Fibroblast of skin of scalp (primary cell): ENCODE measurements around the gene GPC6.

Experiments used
- DNase-seq: peaks from one replicate; pipeline ENCODE4 v3.0.0-alpha.2; 2013

The GPC6 gene

DNA sequence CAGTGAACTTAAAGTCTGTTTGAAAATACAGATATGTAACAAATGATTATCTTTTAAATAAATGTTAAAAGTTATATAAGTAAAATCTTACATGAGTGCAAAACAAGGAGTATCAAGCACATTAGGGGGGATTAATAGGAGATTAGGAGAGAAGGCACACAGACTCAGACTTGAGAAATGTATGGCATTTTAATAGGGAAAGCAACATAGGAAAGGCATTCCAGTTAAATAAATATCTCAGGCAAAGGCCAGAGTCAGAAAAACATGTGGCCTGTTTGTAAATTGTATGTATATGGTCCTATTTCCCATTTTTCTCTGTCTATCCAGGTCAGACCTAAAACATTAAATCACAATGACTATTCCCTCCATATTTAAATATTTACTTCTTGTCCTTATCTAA lies 462.7 kb downstream of the GPC6 start:
- peak; percentile 47 for DNase-seq

DNA sequence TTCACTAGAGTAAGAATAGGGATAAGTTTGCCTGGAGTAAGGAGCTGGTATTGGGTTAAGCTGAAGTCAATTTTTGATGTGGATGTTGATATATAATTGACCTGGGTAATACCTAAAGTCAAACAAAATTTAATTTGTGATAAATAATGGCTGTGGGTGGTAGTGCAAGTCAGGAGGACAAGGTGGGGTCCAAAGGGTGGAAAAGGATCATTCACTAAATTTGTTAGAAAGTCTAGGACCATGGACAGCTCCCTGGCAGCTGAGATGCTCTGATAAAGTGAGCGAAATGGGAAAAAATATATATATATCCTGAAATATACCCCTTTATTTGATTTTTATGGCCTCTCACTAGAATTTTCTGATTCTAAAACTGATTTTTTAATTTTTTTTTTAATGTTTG lies 463.5 kb downstream of the GPC6 start:
- peak; percentile 59 for DNase-seq

DNA sequence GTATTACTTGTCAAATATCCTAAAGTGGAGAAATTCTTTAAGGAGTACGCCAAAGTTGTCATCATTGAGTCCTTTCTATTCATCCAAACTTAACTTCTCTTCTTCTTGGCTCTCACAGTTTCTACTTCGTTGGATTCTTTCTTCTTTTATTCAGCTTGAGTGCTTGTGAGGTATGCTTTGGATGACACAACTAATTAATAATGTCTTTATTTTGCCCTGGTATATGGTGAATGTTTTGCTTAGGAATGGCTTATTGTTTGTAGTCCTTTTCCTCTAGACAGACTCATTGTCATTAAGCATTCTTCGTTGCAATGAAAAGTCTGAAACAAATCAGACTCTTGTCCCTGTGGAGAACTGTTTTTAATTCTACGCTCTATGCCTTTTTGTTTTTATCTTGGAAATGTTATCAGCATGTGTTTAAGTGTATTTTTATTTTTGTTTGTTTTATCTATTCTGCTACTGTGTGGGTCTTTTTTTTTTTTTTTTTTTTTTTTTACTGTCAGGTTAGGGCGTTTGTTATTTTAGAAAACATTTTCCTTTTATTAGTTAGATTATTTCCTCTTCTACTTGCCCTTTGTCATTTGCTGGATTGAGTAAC lies 471.5 kb downstream of the GPC6 start:
- no peak for DNase-seq

DNA sequence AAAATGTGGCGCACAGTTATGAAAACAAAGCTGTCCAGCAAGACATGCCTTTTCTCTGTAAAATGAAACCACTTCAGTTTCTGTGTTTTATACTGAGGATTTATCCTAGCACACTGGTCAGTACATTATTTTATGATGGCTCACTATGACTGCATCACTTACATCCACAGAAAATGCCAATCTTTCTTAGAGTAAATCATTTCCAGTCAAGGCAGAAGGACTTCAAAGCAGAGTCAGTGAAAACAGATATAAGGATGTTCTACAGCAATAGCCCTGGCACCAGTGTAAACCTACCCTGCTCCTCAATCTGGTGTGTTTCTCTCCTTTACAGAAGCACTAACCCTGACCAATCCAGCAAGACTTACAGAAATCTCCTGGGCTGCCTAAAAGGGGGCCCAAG lies 473.5 kb downstream of the GPC6 start:
- DNase-seq: peak; percentile 31

DNA sequence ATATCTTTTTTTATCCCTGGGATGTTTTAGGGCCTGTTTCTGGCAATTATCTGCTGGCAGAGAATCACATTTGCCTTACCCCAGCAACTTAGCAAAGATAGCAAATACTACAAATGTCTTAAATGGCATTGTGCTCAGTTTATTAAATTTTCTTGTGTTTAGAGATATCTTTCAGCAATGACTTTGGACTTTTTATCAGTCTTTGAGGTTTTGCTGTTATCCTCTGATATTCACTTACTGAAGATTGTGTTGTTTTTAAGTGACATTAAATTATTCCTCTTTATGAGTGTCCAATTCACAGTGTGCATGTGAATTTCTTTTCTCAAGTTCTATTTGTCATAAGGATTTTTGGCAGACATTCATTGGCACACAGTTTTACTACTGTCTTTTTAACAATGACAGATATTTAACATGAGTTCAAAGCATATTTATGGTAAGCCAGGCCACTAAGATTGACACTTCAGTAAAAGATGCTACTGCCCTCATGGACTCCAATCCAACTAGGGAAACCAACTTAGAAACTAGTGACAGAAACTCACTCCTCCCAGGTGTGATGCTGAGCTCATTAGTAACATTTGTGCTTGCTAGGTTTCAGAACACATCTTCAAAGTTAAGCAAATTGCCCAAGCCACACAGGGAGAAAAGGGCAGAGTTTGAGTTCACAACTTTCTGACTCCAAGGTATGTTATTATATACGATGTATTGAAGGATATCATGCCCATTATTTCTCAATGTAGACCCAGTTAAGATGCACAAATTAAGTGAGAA lies 481.9 kb downstream of the GPC6 start:
- DNase-seq: no peak

DNA sequence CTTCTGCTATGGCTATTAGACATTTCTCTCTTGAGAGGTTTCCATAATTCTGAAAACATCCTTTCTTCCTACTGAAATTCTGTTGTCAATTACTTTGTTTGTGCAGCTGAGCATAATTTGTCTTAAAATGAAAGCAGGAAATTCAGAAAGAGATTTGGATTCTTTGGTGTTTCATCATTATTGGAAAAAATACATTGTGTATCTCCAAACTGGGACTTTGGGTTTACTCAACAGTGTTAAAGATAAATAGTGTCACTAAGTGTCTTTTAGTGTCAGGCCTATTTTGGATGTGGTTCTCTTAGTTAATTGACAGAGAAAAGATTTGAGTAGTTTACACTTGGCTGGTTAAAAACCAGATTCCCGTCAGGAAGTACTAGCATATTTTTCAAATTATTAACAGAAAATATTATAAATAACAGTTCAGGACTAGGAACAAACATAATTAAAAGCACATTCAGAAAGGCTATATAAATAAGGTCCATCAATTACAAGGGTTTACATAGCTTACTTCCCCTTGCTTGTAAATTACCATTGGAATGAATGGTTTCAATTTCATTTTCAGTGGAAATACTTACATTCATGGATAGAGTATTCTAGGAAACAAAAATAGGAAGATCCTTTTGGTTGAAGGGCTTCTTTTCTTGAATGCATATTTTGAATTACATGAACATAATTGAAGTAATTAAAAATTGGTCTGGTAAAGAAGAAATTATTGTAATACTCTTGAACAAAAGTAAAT lies 483.1 kb downstream of the GPC6 start:
- peak; percentile 81 for DNase-seq

DNA sequence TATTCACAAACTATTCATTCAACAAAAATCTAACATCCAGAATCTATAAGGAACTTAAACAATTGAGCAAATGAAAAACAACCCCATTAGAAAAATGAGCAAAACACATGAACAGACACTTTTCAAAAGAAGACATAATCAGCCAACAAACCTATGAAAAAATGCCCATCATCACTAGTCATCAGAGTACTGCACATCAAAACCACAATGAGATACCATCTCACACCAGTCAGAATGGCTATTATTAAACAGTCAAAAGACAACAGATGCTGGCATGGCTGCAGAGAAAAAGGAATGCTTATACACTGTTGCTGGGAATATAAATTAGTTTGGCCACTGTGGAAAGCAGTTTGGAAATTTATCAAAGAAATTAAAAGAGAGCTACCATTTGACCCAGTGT lies 487.6 kb downstream of the GPC6 start:
- DNase-seq: peak; percentile 34

DNA sequence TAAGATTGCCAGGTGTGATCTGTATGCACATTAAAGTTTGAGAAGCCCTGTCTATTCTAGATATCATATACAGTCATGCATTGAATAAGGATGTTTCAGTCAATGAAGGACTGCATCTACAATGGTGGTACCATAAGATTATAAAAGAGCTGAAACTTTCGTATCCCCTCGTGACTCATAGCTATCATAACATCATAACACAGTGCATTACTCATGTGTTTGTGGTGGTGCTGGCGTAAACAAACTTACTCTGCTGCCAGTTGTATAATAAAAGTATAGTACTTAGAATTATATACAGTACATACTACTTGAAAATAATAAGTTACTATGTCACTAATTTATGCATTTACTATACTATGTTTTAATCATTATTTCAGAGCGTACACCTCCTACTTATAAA lies 489.3 kb downstream of the GPC6 start:
- DNase-seq: no peak

DNA sequence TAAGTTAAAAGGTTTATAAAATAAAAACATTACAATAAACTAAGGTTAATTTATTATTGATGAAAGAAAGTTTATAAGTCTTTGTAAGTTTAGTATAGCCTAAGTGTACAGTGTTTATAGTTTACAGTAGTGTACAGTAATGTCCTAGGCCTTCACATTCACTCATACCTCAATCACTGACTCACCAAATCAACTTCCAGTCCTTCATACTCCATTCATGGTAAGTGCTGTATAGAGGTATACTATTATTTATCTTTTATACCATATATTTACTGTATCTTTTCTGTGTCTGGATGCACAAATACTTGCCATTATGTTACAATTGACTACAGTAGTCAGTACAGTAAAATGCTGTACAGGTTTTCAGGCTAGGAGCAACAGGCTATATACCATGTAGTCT lies 490.0 kb downstream of the GPC6 start:
- DNase-seq: no peak

DNA sequence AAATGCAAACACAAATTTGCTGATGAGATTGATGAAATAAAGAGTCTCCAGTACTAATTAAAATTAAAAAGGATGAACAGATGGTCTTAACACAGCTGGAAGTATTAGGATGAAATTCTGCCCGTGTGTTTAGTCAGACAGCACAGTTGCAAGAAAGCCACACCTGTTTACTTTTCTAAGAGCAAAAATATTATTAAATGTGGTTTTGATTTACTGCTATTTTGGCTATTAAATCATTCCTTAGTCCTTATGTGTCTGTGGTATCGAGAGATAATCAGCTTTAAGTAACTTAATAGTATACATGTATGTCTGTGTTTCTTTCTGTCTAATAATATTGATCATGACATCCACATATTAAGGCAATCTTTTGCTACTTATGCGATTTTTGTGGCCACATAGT lies 494.9 kb downstream of the GPC6 start:
- no peak for DNase-seq

DNA sequence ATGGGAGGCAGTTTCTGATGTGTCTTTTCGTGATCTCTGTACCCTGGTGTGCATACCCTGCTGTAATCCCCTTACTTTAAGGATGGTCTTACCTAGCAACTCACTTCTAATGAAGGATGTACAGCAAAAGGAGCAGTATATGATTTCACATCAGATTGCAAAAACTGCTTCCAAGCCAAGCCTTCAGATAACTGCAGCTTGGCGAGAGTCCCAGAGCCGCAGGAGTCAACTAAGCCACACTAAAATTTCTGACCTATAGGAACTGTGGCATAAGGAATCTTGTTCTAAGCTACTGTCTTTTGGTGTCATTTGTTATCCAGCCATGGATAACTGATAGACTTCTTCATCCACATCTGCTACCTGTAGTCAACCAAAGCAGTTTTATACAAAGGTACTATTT lies 496.7 kb downstream of the GPC6 start:
- peak; percentile 29 for DNase-seq

DNA sequence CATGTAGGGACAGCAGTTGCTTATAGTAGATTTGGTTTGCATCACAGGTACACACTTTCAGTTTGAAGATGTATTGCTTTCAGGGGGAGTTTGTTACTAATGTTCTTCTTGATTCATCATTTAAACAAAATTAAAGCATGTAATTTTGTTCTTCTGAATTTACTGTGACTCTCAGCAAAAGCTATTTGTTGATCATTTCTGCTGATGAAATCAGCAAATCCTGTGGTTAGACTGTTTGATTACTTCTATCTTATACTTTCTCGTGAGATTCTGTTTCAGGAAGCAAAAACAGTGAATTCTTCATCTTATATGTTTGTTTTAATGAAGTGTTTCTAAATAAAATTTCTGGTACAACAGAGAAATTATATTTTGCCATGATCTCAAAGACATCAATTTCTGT lies 497.6 kb downstream of the GPC6 start:
- DNase-seq: no peak

DNA sequence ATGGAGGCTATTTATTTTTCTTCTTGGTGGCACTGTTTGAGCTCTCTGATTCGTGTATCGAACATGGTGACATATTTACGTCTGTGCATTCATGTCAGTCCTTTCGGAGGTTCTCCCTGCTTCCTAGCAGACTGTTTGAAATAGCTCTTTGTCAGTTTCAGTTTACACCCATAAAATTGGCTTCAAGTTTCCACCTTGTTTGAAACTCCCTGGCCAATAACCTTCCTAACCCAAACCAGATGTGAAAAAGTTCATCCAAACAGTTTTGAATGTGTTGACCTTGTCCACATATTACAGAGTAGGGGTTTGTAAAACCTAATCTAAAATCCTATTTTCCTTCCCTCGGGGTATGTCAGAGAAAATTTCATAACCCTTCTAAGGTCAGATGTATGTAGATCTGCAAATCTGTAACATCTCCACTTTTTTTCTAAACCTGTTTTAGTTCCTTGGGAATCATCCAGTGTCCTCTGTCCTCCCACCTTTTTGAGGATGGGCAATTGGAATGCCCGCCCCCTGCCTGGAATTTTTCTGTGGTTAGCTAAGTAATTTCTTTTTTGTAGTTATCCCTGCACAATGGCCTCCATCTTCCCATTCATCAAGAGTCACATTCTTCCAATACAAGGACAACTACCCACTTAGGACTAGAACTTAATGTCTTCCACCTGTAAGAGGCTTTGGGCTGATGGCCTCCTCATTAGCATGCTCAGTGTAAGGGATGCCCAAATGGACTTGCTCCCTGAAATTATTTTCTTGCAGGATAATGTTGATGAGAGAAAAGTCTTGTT lies 499.8 kb downstream of the GPC6 start:
- DNase-seq: no peak

DNA sequence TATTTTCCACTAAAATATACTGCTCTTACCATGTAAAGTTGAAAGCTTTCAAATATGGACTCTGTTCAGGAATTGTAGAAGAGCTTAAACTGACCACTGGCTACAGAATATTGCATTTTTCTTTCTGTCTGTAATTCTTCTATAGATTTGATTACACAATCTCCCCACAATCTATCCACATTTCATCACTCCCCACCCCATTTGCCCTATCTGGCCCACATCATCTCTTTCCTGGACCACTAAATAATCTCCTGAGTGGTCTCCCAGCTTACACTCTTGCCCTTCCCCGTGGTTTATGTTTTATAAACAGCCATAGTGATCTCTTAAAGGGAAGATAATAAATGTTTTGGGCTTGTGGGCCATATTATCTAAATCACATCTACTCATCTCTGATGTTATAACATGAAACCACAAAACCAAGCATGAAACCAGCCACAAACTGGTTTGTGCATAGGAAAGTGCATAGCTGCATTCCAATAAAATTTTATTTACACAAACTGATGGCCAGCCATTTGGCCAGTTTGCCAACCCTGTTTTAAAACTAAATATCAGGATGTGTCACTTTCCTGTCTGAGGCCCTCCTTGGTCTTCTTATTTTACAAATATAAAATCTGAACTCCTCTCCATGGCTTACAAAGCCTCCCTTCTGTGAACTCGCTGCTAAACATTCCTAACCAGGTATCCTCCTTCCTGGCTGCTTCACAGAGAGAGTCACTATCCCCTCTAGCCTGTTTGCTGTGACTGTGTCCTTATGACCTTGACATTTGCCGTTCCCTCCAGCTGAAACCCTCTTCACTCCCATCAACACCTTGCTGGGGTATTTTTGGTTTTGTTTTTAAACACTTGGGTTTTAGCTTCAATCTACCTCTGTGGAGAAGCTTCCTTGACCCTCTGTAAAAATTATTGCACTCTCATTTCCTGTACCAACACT lies 500.9 kb downstream of the GPC6 start:
- DNase-seq: peak; percentile 78

DNA sequence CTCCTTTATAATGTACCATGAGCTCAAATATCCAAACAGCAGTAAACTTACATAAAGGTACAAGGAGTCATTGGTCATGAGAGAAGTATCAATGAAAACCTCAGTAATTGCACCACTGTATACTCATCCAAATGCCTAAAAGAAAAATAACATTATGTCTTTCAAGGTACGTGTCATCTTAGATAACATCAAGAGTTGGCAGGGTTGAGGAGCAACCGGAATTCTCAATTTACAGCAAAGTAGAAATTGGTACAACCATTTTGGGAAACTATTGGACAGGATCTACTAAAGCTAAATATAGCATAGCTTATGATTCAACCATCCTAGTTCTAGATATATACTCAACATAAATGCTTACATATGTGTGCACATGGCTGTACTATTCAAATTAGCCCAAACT lies 502.8 kb downstream of the GPC6 start:
- no peak for DNase-seq

DNA sequence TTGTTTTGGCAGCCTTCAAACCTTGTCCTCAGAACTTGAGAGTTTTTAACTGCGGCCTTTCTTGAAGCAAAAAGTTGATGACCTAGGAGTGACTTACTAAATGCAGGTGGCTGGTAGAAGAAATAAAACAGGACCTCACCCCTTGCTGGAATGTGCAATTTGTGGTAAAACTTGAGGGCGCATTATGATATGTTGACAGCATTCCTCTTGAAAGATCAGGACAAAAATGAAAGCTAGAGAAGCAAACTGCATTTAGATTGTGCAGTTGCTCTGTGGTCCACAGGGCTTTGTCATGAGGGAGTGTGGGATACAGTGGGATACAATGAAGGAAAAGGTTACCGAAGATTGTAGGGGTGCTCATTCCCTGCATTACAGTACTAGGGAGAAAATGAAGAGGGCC lies 504.2 kb downstream of the GPC6 start:
- no peak for DNase-seq

DNA sequence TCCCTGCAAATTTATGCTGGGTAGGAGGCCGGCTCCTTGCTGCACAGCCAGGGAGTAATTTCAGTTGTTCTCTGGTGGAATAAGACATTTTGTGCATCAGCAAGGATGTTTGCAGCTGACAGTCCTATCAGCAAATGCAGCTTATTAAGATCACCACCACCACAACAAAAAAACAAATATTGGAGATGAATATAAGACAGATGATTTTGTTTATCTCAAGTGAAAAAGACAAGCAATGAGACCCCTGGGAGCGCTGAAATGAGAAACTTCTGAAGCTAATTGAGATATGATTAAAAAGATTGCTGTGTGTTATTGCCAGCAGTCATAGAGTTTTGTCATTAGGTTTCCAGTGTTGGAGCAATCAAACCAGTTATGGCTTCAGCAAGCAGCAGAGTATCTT lies 505.6 kb downstream of the GPC6 start:
- no peak for DNase-seq

DNA sequence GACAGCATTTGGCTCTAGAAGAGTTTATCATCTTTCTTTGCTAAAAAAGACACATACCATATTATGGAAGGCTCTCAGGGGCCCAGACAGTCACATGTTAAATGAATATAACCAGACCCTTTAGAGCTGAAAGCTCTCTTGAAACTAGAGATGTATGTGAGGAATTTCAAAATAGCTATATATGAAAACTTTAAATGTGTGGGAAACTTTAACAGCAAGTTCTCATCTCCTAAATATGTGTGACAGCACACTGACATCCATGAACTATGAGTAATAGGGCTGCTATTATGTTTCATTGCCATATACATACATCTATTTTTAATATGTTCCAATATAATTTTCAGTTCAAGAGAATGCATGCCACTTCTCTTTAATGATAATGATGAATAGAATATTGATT lies 509.5 kb downstream of the GPC6 start:
- DNase-seq: peak; percentile 88

DNA sequence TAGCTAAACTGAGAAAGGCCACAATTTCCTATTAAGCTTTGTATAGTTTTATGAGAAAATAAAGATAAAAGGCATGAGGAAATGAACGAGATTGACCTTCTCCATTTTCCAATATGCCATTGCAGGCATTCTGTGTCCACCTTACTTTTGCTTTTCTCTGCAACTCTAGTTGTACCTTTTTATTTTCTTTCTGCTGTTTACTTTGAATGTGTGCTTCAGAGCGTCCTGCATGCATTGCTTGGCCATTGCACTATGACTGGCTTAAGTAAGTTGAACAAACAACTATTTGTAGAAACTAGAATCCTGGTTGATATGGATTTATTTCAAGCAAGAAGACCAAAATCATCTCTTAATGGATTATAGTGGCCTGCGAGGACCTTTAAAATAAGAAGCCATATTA lies 510.3 kb downstream of the GPC6 start:
- DNase-seq: no peak

DNA sequence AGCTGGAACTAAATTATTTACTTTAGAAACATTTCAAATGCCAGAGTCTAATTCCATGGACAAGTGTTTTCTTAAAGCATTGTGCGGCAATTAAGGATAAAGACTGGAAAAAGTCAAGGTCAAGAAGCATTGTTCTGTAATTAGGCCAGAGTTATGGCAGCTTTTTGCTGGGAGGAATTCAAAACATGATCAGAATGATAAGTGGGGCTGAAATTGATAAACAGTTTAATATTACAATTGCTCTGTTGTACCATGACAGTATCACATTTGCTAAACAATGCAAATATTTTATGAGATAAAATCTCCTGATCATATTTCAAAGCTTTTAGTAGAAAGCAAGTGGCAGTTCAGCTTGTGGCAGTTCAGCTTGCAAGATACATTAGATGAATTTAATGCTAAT lies 513.7 kb downstream of the GPC6 start:
- no peak for DNase-seq

DNA sequence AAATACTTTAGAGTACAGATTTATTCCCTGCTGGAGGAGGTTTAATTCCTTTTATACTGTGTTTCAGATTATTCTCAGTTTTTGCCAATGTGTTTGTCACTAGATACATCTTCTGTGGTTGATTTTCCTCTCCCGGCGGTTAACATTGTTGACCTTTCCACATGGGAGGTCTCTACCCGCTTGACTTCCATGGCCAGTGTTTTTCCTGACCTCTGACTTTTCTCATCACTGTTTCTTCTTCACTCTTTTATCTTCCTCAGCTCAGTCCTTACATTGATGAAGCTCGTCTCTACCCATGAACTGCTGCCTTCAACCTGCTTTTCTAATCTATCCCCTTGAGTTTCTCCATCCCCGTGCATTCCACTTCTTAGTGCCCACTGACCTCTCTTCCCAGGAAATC lies 517.4 kb downstream of the GPC6 start:
- no peak for DNase-seq

DNA sequence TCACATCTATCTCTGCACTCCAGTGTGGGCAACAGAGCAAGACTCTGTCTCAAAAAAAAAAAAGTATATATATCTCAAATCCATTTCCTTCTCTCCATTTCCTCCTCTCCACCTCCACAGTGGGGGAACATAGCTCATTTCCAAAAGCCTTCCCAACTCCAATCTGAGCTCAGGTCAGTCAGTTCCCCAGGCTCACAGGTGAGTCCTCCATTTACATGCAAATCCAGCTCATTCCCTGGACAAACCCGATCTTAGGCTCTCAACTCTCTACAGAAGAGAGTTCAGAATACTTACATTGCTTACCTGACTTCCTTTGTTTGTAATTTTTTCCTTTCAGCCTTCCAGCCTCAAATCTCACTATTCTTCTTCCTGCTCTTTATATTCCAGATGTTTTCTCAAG lies 518.3 kb downstream of the GPC6 start:
- DNase-seq: no peak
